Mucosa of descending colon (tissue), 3 donors: ENCODE data around the gene KRT6B. TPM values are rescaled to one million over a fixed set of nuclear protein-coding genes. Genes with fewer than 3 reads are reported as not detected.
"Not testable (repeated sequence)": the region's sequence is repeated elsewhere in the genome, so short reads cannot be mapped to it uniquely, and the experiment has no call there.

Experiments used
- ATAC-seq: fragments of 200-7000 bp; cut with Tn5 transposase; one replicate; pipeline ENCODE4 v1.9.1; 2020; ENCODE audit warnings: mild to moderate bottlenecking, moderate library complexity
- DNase-seq, 3 donors: peaks; one replicate each; pipeline ENCODE4 v3.0.0-alpha.2; 2020
- H3K36me3 ChIP-seq: fragments of 200-600 bp; one replicate; pipeline ENCODE4 v1.8.0; 2021; ENCODE audit warnings: low read depth, mild to moderate bottlenecking
- H3K4me1 ChIP-seq: fragments of 200-600 bp; one replicate; pipeline ENCODE4 v1.8.0; 2021; ENCODE audit warnings: low read depth, mild to moderate bottlenecking
- H3K4me3 ChIP-seq: fragments of 200-600 bp; one replicate; pipeline ENCODE4 v1.8.0; 2021; ENCODE audit warnings: mild to moderate bottlenecking
- H3K9me3 ChIP-seq: fragments of 200-600 bp; one replicate; pipeline ENCODE4 v1.8.0; 2021; ENCODE audit warnings: mild to moderate bottlenecking
- intact Hi-C, 2 donors: fragments of 100-400 bp; cut with DNase I in 1 of 2; cut with micrococcal nuclease in 1 of 2; formaldehyde crosslinking; loops; one replicate each; pipeline versions ENCODE4 v1.11.0 to v1.11.1; 2022; cut with DNase I, micrococcal nuclease
- total RNA-seq, 3 donors: library from RNA; stranded (reverse); fragmentation: NEBNext Ultra II Directional in 2 of 3; extraction: Animal tissue kit (Norgen Biotek cat#: 25700) in 2 of 3; gene quantifications; one replicate each; pipeline versions ENCODE4 v1.2.1 to v1.2.4, GENCODE V29; 2021 to 2023
- TF ChIP-seq, protein P1 (sequence below): fragments of 200-600 bp; IDR thresholded peaks from one replicate; pipeline ENCODE4 v1.8.0; 2022; ENCODE audit warnings: antibody characterized with exemption, mild to moderate bottlenecking
- donor health status: DM: no; HTN: no; CAD: no; lungs with moderate emphysema.
- donor health status: DM: no; HTN: no; CAD: no.
- donor health status: DM: no; HTN: yes; CAD: no.

KRT6B gene
- total RNA-seq, 3 donors from 2014 or later: not detected

DNA sequence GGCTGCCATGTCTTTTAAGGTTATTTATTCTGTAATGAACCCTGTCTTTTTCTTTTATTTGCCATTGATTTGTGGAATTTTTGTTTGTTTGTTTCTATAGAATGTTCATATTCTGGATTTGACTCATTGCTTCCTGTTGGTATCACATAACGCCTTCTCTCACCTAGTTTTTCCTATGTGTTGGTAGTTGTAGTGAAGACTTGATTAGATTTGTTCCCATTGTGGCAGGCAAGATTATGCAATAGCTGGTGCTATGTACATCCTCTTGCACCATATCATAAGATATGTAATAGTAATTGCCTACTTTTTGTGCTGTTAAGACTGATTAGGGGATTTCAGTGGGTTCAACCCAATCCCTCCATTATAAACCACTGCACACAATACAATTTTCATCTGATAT, 3.9 kb upstream of the KRT6B start:
- TF ChIP-seq, protein P1, sequence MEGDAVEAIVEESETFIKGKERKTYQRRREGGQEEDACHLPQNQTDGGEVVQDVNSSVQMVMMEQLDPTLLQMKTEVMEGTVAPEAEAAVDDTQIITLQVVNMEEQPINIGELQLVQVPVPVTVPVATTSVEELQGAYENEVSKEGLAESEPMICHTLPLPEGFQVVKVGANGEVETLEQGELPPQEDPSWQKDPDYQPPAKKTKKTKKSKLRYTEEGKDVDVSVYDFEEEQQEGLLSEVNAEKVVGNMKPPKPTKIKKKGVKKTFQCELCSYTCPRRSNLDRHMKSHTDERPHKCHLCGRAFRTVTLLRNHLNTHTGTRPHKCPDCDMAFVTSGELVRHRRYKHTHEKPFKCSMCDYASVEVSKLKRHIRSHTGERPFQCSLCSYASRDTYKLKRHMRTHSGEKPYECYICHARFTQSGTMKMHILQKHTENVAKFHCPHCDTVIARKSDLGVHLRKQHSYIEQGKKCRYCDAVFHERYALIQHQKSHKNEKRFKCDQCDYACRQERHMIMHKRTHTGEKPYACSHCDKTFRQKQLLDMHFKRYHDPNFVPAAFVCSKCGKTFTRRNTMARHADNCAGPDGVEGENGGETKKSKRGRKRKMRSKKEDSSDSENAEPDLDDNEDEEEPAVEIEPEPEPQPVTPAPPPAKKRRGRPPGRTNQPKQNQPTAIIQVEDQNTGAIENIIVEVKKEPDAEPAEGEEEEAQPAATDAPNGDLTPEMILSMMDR: no peak
- Histone ChIP-seq H3K4me1 (peaks cover 8% of the 10 kb centered on the region), H3K9me3 (no peaks in the 10 kb centered on the region), H3K4me3 (no peak overlapping the region), H3K36me3 (no peaks in the 10 kb centered on the region)
- ATAC-seq: no peak
- intact Hi-C loops: no loop called here
- no peak for DNase-seq

DNA sequence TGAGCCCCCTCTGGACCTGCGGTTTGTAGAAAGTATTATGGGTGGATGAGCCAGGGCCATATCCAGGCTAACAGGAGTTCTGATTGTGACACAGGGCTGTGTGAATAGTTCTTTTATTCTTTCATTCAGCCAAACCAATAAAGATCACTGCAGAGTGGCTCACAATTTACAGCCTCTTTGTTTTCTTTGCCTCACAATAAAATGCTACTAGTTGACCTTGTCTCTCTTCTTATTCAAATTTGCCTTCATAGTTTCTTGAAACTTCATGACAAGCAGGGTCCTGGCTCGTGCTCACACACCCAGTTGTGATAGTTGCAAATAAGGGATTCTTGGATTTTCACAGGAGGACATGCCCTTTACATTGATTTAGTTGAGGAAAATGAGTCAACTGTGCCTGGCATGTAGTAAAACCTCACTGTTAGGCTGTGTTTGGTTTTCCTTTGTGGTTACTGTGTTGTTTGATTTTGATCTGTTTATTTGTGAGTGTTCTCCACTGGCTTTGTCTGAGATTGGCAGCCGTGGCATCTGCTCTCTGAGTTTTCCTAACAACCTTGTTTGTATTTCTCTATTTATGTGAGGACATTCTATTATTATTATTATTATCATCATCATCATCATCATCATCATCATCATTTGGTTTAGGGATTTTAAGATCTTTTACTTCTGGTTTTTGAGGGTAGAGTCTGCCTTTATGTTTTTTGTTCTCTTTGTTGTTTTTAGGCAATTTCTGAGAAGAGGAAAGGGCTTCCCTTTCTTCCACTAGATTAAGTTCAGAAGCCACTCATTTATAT, 2.7 kb upstream of the KRT6B start:
- DNase-seq (no peak), ATAC-seq (peak; percentile 87)
- TF ChIP-seq, protein P1: no peak
- Histone ChIP-seq H3K4me1 (peaks cover 8% of the 10 kb centered on the region), H3K36me3 (no peaks in the 10 kb centered on the region), H3K9me3 (no peaks in the 10 kb centered on the region), H3K4me3 (no peak overlapping the region)
- intact Hi-C loops: no loop called here

DNA sequence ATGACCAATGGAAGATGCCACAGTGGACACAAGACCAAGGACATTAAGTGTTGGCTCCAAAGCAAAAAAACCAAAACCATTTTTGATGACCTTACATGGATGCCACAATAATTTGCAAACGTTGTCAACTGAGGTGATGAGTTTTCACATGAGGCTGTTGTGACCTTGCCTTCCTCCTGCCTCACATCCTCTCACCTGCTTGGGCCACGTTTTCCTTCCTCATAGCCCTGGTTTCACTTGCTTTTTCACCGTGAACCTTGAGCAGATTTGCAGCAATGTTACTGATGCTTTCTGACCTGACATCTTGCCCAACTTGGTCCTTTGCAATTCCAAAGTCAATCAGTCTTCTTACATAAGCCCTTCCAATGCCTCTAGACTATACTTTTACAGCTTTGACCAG, 3.7 kb downstream of the KRT6B start:
- no peaks in the 10 kb centered on the region for H3K4me1 ChIP-seq
- DNase-seq: no peak
- ATAC-seq: no peak
- TF ChIP-seq, protein P1: no peak
- H3K9me3 ChIP-seq: no peaks in the 10 kb centered on the region
- no peaks in the 10 kb centered on the region for H3K36me3 ChIP-seq
- intact Hi-C loops: no loop called here
- no peak overlapping the region for H3K4me3 ChIP-seq

DNA sequence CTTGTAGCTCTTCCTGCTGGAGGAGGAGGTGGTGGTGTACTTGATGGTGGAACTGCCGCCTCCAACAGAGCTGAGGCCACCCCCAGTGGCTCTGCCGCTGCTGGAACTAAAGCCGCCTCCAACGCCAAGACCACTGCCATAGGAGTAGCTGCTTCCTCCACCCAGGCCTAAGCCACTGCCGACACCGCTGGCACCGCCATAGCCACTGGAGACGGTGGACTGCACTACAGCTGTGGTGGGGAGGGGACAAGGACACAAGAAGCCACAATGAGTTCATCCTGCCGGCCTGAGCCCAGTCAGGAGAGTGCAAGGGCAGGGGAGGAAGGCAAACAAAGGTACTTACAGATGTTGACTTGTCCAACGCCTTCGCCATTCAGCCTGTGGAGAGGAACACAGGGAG, 4.8 kb downstream of the KRT6B start:
- H3K4me1 ChIP-seq, H3K36me3 ChIP-seq, ATAC-seq, intact Hi-C loops, H3K9me3 ChIP-seq, DNase-seq, H3K4me3 ChIP-seq: not testable (repeated sequence)

DNA sequence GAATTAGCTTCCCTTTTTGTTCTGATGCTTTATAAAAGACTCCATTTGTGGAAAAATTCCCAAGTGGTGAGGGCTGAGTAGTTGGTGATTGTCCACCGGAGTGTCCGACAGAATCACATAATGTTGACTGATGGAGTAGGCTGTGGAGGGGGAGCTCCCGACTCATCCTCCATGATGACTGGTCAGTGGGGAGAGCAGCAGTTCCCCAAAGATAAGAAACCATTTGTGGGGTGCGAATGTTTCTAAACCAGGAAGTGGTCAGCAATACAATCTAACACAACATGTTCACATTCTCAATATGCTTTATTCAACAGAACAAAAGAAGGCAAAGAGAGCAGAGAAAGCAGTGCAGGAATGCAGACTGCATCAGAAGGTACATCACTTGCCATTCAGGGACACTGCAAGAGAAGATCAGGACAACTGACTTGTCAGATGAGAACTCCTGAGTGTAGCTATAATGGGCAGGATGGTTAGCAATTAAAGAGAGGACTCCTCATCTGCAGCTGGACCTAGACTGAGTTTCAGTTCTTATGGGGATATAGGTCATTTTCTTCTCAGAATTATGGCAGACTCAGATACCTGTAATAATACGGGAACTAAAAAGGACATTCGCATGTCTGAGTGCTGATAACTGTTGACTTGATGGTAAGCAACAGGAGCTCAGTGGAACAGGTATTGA, 5.4 kb downstream of the KRT6B start:
- H3K4me1 ChIP-seq: no peaks in the 10 kb centered on the region
- no peak overlapping the region for H3K4me3 ChIP-seq
- no peaks in the 10 kb centered on the region for H3K36me3 ChIP-seq
- DNase-seq (no peak), ATAC-seq (no peak)
- intact Hi-C loops: no loop called here
- TF ChIP-seq, protein P1: no peak
- H3K9me3 ChIP-seq: no peaks in the 10 kb centered on the region

DNA sequence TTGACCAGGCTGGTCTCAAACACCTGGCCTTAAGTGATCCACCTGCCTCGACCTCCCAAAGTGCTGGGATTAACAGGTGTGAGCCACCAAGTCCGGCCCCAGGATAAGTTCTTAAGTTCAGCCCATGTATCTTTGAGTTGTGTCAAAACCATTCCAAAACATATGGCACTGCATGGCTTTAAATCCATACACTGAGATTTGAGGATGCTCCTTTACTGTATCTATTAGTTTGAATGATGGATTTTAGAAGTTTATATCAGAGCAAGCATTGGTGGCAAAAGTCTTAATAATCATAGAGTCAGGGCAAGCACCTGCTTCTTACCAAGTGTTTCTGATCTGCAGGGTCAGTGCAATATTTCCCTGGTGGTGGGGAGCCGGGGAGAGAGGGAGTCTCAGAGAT, 6.1 kb downstream of the KRT6B start:
- H3K9me3 ChIP-seq: no peaks in the 10 kb centered on the region
- intact Hi-C loops: no loop called here
- no peaks in the 10 kb centered on the region for H3K4me1 ChIP-seq
- H3K36me3 ChIP-seq: no peaks in the 10 kb centered on the region
- H3K4me3 ChIP-seq: no peak overlapping the region
- TF ChIP-seq, protein P1: no peak
- DNase-seq (no peak), ATAC-seq (no peak)
